NCI-H446 (cell line): Measurements from ENCODE around the gene SMIM10L2A.
"Not testable (repeated sequence)": the region's sequence is repeated elsewhere in the genome, so short reads cannot be mapped to it uniquely, and the experiment has no call there.

ENCODE experiments used
- DNase-seq, 2 experiments: peaks; one replicate each; lab custom pipeline; 2025; lab: John Stamatoyannopoulos, UW

The SMIM10L2A gene

DNA sequence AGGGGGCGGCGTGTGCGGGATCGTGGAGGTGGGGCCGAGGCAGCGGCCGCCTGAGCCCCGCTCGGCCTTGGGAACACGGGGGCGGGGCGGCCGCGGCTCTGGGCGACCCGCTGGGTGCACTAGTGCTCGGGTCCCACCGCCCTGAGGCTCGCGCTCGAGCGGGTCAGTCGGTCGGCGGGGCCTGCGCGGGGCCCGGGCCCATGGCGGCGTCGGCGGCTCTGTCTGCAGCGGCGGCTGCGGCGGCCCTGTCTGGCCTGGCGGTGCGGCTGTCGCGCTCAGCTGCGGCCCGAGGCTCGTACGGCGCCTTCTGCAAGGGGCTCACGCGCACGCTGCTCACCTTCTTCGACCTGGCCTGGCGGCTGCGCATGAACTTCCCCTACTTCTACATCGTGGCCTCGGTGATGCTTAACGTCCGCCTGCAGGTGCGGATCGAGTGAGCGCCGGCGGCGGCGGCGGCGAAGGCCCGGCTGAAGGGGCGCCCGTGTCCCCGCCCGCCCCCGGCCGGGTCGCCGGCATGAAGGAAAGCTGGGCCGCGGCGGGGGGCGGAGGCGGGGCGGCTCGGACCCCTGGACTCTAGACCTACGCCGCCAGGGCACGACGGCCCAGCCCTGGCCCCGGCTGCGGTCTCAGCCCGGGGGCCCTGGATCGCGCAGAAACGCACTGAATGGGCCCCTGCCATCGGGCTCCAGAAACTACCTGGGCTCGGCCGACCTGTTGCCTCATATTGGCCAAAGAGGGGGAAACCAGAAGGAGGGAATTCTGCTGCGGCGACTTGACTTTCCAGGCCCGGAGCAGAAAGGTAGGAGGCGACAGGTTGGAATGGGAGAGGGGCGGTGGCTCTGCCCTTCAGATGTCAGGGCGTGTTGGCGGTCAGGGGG, at the start of gene SMIM10L2A:
SMIM10L2A (plus strand) TSS at position 13 of the 878 bp plus-strand sequence; CDS start at position 201, 188 bp downstream.
- no peak for DNase-seq

DNA sequence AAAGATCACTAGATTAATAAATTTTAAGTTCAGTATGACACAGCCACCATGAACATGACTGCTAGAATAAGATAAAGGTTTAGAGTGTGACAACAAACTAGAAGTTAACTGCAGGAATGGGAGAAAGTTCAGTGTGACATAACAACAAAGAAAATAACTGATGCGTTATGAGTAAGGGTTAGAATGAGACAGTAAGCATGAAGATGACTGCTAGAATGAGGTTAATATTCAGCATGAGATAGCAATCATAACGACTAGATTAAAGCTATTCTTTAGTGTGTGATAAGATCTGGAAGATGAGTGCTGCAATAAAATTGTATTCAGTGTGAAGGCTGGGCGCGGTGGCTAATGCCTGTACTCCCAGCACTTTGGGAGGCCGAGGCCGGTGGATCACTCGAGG, 48.4 kb upstream of the SMIM10L2A start:
- DNase-seq = no peak

DNA sequence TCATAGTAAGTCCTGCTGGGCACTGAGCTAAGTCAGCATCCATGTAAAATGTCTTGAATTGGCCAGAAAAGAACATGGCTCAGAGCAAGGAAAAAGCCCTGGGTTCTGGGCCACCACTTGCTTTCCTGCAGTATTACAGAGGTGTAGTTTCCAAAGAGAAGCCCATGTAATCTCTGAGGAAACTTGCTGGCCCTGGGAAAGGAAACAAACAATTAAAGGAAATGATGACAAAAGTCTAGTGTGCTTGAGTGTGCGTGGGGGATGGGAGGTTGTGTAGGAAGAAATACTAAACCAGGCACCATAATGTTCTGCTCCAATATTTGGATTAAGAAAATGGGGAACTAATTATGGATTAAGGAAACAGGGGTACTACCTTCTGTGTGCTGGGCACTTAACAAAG, 39.5 kb upstream of the SMIM10L2A start:
- no peak for DNase-seq

- no peak for DNase-seq
Measured at GRCh38 chrX:135383249-135383648, 38.5 kb upstream of the SMIM10L2A start.

GRCh38 chrX:135384161-135384836, 37.4 kb upstream of the SMIM10L2A start:
- no peak for DNase-seq

DNA sequence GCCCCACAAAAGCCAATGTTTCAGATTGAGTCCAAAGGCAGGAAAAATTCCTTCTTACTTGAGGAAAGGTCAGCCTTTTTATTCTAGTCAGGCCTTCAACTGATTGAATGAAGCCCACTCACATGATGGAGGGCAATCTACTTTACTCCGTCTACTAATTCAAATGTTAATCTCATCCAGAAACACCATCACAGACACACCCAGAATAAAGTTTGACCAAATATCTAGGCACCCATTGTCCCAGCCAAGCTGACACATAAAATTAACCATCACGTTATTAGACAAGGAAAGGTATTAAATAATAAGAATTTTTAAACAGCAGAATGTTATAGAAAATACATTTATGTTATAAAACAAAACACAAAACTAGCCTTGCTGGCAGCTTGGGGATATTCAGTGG, 32.9 kb upstream of the SMIM10L2A start:
- no peak for DNase-seq

- DNase-seq = no peak
Measured at GRCh38 chrX:135389243-135389642, 32.5 kb upstream of the SMIM10L2A start.

GRCh38 chrX:135389717-135390116, 32.0 kb upstream of the SMIM10L2A start:
- no peak for DNase-seq

DNA sequence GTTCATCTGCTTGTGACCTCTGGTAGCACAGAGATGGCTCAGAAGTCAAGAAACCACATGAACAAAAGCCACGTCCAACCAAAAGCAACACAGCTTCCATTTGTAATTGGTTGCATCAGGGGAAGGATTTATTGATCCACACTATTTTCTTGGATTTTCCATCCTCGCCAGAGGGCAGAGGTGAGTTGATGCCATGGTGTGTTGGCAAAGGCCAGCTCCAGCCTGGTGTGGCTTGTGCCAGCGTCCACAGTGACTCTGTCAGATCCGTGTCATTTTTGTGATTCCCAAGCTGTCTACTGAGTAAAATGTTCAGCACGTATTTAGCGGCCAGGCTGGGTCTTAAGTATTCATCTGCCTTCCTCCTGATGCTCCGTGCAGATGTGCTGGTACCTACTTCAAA, 30.0 kb upstream of the SMIM10L2A start:
- no peak for DNase-seq

DNA sequence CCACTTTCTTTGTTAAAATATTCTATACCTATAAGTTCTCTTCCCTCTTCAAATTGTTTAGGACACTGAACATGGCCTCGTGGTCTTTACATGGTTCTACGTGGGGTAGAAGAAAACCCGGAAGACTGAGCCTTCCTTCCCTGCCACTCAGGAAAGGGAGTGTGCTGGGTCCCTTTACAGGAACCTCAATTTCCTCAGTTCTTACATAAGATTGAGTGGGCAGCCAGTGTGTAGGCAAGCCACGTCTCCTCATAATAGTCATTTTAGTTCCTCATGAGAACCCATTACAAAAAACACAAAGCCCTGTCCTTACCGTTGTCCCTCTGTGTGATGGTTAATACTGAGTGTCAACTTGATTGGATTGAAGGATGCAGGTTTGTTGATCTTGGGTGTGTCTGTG, 28.7 kb upstream of the SMIM10L2A start:
- no peak for DNase-seq

DNA sequence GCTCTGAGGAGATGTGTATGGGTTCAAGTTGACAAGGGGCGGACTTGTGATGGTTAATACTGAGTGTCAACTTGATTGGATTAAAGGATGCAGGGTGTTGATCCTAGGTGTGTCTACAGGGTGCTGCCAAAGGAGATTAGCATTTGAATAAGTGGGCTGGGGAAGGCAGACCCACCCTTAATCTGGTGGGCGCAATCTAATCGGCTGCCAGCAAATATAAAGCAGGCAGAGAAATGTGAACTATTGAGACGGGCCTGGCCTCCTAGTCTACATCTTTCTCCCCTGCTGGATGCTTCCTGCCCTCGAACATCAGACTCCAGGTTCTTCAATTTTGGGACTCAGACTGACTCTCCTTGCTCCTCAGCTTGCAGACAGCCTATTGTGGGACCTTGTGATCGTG, 26.7 kb upstream of the SMIM10L2A start:
- DNase-seq = no peak

DNA sequence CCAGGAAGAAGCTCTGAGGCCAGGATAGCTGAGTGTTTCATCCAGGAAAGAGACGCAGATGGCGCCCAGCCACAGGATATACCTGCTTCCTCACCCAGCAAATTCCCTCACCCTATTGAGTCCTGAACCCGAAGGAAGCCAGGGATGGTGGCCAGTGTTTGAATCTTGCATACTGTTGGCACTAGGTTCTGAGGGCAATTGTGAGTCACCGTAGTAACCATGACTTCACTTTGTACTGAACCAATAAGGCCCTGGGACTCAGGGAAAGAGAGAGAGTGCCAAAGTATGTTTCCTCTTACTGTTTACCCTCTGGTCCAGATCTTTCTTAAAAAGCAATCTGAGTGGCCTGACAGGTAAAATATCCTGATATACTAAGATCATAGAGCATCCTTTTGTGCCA, 25.6 kb upstream of the SMIM10L2A start:
- no peak for DNase-seq

DNA sequence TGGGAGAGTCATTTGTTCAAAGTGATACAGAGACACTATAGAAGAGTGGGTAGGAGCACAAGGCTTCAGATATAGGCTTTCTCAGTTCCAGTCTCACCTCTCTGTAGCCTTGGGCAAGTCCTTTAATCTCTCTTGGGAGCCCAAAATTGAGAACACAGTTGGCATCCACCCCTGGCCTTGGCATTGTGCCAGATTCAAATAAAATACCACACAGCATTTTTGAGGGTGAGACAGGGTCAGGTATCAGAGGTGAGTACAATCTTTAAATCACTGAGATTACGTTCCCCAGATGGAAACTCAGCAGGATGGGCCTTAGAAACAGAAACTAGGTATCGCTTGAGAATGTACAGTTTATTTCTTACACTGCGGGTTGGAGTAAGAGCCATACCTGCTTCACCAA, 25.2 kb upstream of the SMIM10L2A start:
- DNase-seq = no peak

DNA sequence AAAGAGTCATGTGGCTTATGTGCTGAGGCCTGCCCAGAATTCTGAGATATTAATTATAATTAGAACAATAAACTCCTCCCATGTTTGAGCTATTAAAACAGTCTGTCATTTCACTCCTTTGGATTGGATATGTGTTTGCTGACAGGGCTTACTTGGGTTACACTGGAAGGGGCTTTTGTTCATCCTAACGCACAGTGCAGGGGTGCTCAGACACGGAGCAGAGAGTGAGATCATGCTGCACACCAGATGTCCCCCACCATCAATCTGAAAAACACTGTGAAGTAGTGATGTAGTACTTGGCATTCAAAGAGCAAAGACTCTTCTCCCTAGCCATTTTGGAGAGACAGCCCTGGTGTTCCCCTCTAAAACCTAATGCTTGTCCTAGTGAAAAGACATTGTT, 24.1 kb upstream of the SMIM10L2A start:
- no peak for DNase-seq

- DNase-seq = no peak
Measured at GRCh38 chrX:135403374-135403773, 18.4 kb upstream of the SMIM10L2A start.

DNA sequence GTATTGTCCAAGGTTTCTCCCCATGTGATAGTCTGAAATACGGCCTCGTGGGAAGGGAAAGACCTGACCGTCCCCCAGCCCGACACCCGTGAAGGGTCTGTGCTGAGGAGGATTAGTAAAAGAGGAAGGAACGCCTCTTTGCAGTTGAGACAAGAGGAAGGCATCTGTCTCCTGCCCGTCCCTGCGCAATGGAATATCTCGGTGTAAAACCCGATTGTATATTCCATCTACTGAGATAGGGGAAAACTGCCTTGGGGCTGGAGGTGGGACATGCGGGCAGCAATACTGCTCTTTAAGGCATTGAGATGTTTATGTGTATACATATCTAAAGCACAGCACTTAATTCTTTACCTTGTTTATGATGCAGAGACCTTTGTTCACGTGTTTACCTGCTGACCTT, 15.3 kb upstream of the SMIM10L2A start:
- DNase-seq = not testable (repeated sequence)

GRCh38 chrX:135408794-135409193, 12.9 kb upstream of the SMIM10L2A start:
- DNase-seq = no peak

DNA sequence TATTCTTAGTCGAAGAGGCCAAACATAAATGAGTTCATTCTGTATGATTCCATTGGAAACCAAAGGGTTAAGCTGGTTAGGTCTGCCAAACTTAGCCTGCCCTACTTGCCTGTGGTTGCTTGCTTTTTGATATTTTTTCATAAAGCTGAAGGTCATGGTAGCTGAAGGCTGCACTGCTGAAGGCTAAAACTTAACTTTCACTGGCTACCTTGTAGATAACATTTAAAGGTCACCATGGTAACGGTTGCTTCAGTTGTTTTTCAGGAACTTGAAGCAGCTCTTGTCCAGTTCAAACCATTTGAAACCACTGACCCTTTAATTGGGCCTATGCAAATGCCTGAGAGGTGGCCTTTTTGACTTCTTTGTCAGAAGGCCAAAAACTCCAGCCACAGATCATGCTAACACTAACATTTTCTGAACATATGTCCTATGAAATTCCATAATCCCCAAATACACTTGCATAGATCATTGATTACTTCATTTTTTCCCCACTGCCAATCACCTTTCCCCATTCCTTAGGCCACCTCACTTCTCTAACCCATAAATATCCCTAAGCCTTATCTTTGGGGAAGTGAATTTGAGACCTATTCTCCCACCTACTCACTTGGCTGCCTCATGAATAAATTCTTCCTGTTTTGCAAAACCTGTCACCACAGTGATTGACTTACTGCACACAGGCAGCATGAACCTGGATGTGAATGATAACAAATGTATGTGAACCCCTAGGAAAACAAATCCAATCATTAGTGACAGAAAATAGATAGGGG, 10.7 kb upstream of the SMIM10L2A start:
- DNase-seq = no peak

GRCh38 chrX:135411893-135412292, 9.9 kb upstream of the SMIM10L2A start:
- DNase-seq = no peak

DNA sequence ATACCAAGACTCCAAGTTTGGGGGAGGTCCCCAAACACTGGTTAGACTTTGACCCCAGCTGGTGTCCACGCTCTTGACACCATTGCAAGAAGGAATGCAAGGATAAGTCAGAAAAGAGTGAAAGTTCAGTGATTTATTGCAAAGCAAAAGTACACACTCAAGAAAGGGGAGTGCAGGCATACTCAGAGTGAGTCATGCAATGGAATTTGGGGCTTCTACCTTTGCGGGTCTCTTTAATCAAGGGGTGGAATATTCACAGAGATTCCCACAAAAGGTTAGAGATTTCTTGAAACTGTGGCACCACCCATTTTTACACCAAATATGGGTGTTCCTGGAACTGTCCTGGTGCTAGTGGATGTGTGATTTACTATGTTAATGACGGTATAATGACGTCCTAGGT, 5.2 kb upstream of the SMIM10L2A start:
- DNase-seq = no peak

DNA sequence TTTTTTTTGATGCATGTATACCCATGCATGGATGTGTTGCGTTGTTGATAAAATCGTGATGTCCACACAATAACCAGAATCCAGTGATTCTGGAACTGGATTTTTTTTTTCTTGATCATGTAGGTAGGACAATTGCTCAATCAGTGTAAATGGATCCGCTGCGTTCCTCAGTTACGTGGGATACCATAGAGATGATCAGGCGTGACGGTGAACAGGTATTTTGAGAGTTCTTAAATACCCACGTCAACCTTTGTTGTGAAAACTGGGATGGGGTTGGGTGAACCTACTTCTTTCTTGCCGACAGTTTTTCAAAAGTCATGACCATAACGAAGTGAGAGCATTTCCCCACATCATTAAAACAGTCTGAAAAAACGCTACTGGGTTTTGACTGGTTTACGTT, 913 bp upstream of the SMIM10L2A start:
- no peak for DNase-seq

DNA sequence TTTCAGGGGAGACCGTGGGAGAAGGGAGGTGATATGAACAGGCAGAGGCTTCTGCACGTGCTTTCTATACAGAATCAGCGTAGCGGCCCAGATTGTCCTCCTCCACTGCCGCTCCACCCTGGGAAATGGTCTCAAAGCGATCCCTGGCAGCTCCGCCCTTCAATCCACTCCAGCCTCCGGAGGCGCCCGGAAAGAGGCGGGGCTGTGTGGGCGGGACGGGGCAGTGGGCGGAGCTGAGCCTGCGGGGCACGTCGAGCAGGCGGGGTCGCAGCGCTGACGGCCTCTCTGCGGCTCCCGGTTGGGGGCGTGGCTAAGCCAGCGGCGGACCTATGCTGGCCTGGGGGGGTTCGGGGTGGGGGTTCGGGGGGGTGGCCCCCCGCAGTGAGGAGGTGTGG, 210 bp upstream of the SMIM10L2A start:
- DNase-seq = peak; percentile 49 to 76

GRCh38 chrX:135422810-135423168, 1.0 kb downstream of the SMIM10L2A start:
- DNase-seq = not testable (repeated sequence)
